ENCODE measurements around the gene MRPS7. TPM values are rescaled to one million over a fixed set of nuclear protein-coding genes. Genes with fewer than 3 reads are reported as not detected.

The MRPS7 gene
- total RNA-seq, 1 donor from 2014 or later, result 57.0 TPM

GRCh38 chr17:75308732-75309629, 47.3 kb downstream of the MRPS7 start:
- DNase-seq (ENCODE audit: low spot score), result no peak

- no peak for DNase-seq (ENCODE audit: low spot score)
Observed at GRCh38 chr17:75313941-75314551, 52.4 kb downstream of the MRPS7 start.

GRCh38 chr17:75315541-75316243, 54.0 kb downstream of the MRPS7 start:
- DNase-seq (ENCODE audit: low spot score), result no peak

Other genes with a start within 250 kb of the MRPS7 start
- gene MRPL58, start 249.2 kb upstream of the MRPS7 start, total RNA-seq, result 32.1 TPM
- 270 TPM for gene ATP5PD, start 214.9 kb upstream of the MRPS7 start, total RNA-seq
- gene KCTD2, start 214.7 kb upstream of the MRPS7 start, total RNA-seq, result 25.3 TPM
- gene SLC16A5, start 173.9 kb upstream of the MRPS7 start, total RNA-seq, result 77.7 TPM
- gene ARMC7, start 151.9 kb upstream of the MRPS7 start, total RNA-seq, result 13.8 TPM
- gene NT5C, start 130.1 kb upstream of the MRPS7 start, total RNA-seq, result 81.6 TPM
- gene JPT1, start 107.4 kb upstream of the MRPS7 start, total RNA-seq, result 93.9 TPM
- gene SUMO2, start 78.9 kb upstream of the MRPS7 start, total RNA-seq, result 326 TPM
- gene NUP85, start 56.2 kb upstream of the MRPS7 start, total RNA-seq, result 88.6 TPM
- gene GGA3, start 273 bp upstream of the MRPS7 start, total RNA-seq, result 61.4 TPM
- gene MIF4GD, start 9.4 kb downstream of the MRPS7 start, total RNA-seq, result 19.9 TPM
- gene SLC25A19, start 27.6 kb downstream of the MRPS7 start, total RNA-seq, result 8.8 TPM
- 79.0 TPM for gene GRB2, start 143.8 kb downstream of the MRPS7 start, total RNA-seq
- gene TMEM94, start 194.8 kb downstream of the MRPS7 start, total RNA-seq, result 73.2 TPM